WTC11 (cell line): Measurements from ENCODE around the gene DDRGK1. TPM values are rescaled to one million over a fixed set of nuclear protein-coding genes. Genes with fewer than 3 reads are reported as not detected.

Source experiments
- ATAC-seq: fragments of 200-7000 bp; cut with Tn5 transposase; 2 replicates; pipeline ENCODE4 v1.10.0; 2021; ENCODE audit warnings: mild to moderate bottlenecking, moderate library complexity
- CTCF ChIA-PET: fragments of 300-600 bp; sonication (Branson Sonifier 250); formaldehyde crosslinking; loops from one replicate; lab custom pipeline; 2021; ENCODE audit warnings: antibody characterized with exemption; lab: Charles Lee
- POLR2A ChIA-PET: fragments of 350-600 bp; sonication (Branson Sonifier 250); formaldehyde crosslinking; loops from one replicate; lab custom pipeline; 2021; ENCODE audit warnings: antibody characterized with exemption; lab: Charles Lee
- DNase-seq: peaks from one replicate; pipeline ENCODE4 v3.0.0; 2021; ENCODE audit warnings: low spot score
- H3K27ac Mint-ChIP-seq: 2 replicates; pipeline ENCODE4 v1.8.0; 2021; ENCODE audit warnings: mixed read lengths
- H3K27me3 Mint-ChIP-seq: 2 replicates; pipeline ENCODE4 v1.8.0; 2021; ENCODE audit warnings: low read depth, mild to moderate bottlenecking, moderate library complexity, mixed read lengths
- H3K36me3 Mint-ChIP-seq: 2 replicates; pipeline ENCODE4 v1.8.0; 2021; ENCODE audit warnings: mixed read lengths
- H3K4me1 Mint-ChIP-seq: 2 replicates; pipeline ENCODE4 v1.8.0; 2022; ENCODE audit warnings: mixed read lengths
- H3K4me3 Mint-ChIP-seq: 2 replicates; pipeline ENCODE4 v1.8.0; 2021; ENCODE audit warnings: mild to moderate bottlenecking, moderate library complexity, mixed read lengths
- H3K9me3 Mint-ChIP-seq: 2 replicates; pipeline ENCODE4 v1.8.0; 2021; ENCODE audit warnings: mixed read lengths
- ARID4B ChIP-seq: sonication (generic); formaldehyde crosslinking; IDR thresholded peaks from 2 replicates; pipeline ENCODE4 v1.8.0; 2023; ENCODE audit warnings: missing genetic modification reagents, mild to moderate bottlenecking, borderline replicate concordance
- ATF6 ChIP-seq: sonication (generic); formaldehyde crosslinking; IDR thresholded peaks from 2 replicates; pipeline ENCODE4 v1.8.1; 2023; ENCODE audit warnings: mild to moderate bottlenecking, missing genetic modification reagents
- E2F5 ChIP-seq: sonication (generic); formaldehyde crosslinking; IDR thresholded peaks from 2 replicates; pipeline ENCODE4 v1.8.1; 2022; ENCODE audit warnings: mild to moderate bottlenecking, moderate library complexity, missing genetic modification reagents
- ERG ChIP-seq: fragments of 250-450 bp; sonication (Bioruptor Pico); IDR thresholded peaks from 2 replicates; pipeline ENCODE4 v1.8.0; 2021; ENCODE audit warnings: mild to moderate bottlenecking
- FOXK1 ChIP-seq: sonication (generic); formaldehyde crosslinking; IDR thresholded peaks from 2 replicates; pipeline ENCODE4 v1.8.0; 2022; ENCODE audit warnings: mild to moderate bottlenecking, moderate library complexity, missing genetic modification reagents
- FOXP1 ChIP-seq: sonication (generic); formaldehyde crosslinking; IDR thresholded peaks from 2 replicates; pipeline ENCODE4 v1.8.0; 2022; ENCODE audit warnings: missing genetic modification reagents, mild to moderate bottlenecking, moderate library complexity, borderline replicate concordance
- NR1H2 ChIP-seq: sonication (generic); formaldehyde crosslinking; IDR thresholded peaks from 2 replicates; pipeline ENCODE4 v1.9.0; 2021; ENCODE audit warnings: mild to moderate bottlenecking, moderate library complexity, missing genetic modification reagents
- NR2C2 ChIP-seq: sonication (generic); formaldehyde crosslinking; IDR thresholded peaks from 2 replicates; pipeline ENCODE4 v1.8.0; 2022; ENCODE audit warnings: mild to moderate bottlenecking, missing genetic modification reagents
- PRRX2 ChIP-seq: fragments of 250-450 bp; sonication (Bioruptor Pico); IDR thresholded peaks from 2 replicates; pipeline ENCODE4 v1.8.0; 2021; ENCODE audit warnings: mild to moderate bottlenecking
- RELA ChIP-seq: sonication (generic); formaldehyde crosslinking; IDR thresholded peaks from 2 replicates; pipeline ENCODE4 v1.8.1; 2022; ENCODE audit warnings: missing genetic modification reagents, mild to moderate bottlenecking, borderline replicate concordance
- RORB ChIP-seq: fragments of 250-450 bp; sonication (Bioruptor Pico); IDR thresholded peaks from 2 replicates; pipeline ENCODE4 v1.9.0; 2021; ENCODE audit warnings: mild to moderate bottlenecking
- SMAD3 ChIP-seq: sonication (generic); formaldehyde crosslinking; IDR thresholded peaks from 2 replicates; pipeline ENCODE4 v1.8.0; 2022; ENCODE audit warnings: missing genetic modification reagents, mild to moderate bottlenecking, borderline replicate concordance
- SOX15 ChIP-seq: fragments of 250-450 bp; sonication (Bioruptor Pico); IDR thresholded peaks from 2 replicates; pipeline ENCODE4 v1.9.0; 2021; ENCODE audit warnings: mild to moderate bottlenecking
- STAT6 ChIP-seq: sonication (generic); formaldehyde crosslinking; conservative IDR thresholded peaks from 2 replicates; pipeline ENCODE4 v1.8.1; 2023; ENCODE audit warnings: mild to moderate bottlenecking, low read depth, missing genetic modification reagents, moderate library complexity
- TCF7 ChIP-seq: sonication (generic); formaldehyde crosslinking; IDR thresholded peaks from 2 replicates; pipeline ENCODE4 v1.8.0; 2022; ENCODE audit warnings: mild to moderate bottlenecking, low read depth, missing genetic modification reagents, moderate library complexity
- TP53 ChIP-seq: sonication (generic); formaldehyde crosslinking; IDR thresholded peaks from 2 replicates; pipeline ENCODE4 v1.8.1; 2023; ENCODE audit warnings: mild to moderate bottlenecking, missing genetic modification reagents
- ZNF232 ChIP-seq: sonication (generic); formaldehyde crosslinking; IDR thresholded peaks from 2 replicates; pipeline ENCODE4 v1.8.0; 2022; ENCODE audit warnings: mild to moderate bottlenecking, missing genetic modification reagents
- ZNF396 ChIP-seq: fragments of 250-450 bp; sonication (Bioruptor Pico); IDR thresholded peaks from 2 replicates; pipeline ENCODE4 v1.8.0; 2021; ENCODE audit warnings: mild to moderate bottlenecking, moderate library complexity, borderline replicate concordance
- ZNF425 ChIP-seq: fragments of 250-450 bp; sonication (Bioruptor Pico); conservative IDR thresholded peaks from 2 replicates; pipeline ENCODE4 v1.9.0; 2021; ENCODE audit warnings: mild to moderate bottlenecking
- total RNA-seq: library from RNA; stranded (reverse); gene quantifications from 3 replicates; pipeline ENCODE4 v1.2.3, GENCODE V29; 2021

The DDRGK1 gene
- total RNA-seq, 1 experiment from 2014 or later: 46.4 TPM

GRCh38 chr20:3203315-3204123 is 963 bp downstream of the DDRGK1 start (continued):
- TF ChIP-seq ZNF425: no peak
- no peak for TF ChIP-seq ATF6
- TF ChIP-seq FOXP1 (CRISPR knock-in tag): 0 out of 2 replicates have a peak, but pooled peaks have one; percentile 9
- TF ChIP-seq STAT6 (CRISPR knock-in tag): no peak

GRCh38 chr20:3202965-3203314 is 1.5 kb downstream of the DDRGK1 start:
- H3K27ac Mint-ChIP-seq: no peak overlapping the region
- ChIA-PET CTCF (interaction anchor here (0.5 to 2.0 kb wide), 5 partner anchors 16 to 87 kb away, joined by 3 to 8 read pairs (median 5); partner anchors contain the start of gene SLC4A11), POLR2A (no interaction called here)
- H3K4me1 Mint-ChIP-seq: peaks cover 5% of the 10 kb centered on the region
- H3K9me3 Mint-ChIP-seq: no peaks in the 10 kb centered on the region
- TF ChIP-seq RORB (CRISPR knock-in tag) (no peak), NR1H2 (CRISPR knock-in tag) (no peak), RELA (CRISPR knock-in tag) (no peak), PRRX2 (CRISPR knock-in tag) (no peak), SMAD3 (no peak), TP53 (no peak), TCF7 (no peak), E2F5 (no peak), SOX15 (no peak), ZNF396 (CRISPR knock-in tag) (no peak)
- peak overlapping the region; percentile 94 for H3K4me3 Mint-ChIP-seq
- no peaks in the 10 kb centered on the region for H3K27me3 Mint-ChIP-seq
- no peak for ATAC-seq
- H3K36me3 Mint-ChIP-seq: peaks cover 31% of the 10 kb centered on the region
- DNase-seq: no peak

- ChIA-PET POLR2A (no interaction called here), CTCF (interaction anchor here (0.6 to 1.3 kb wide), 6 partner anchors 17 to 147 kb away, joined by 3 to 6 read pairs (median 4); no protein-coding TSS in a partner anchor)
- Mint-ChIP-seq H3K4me3 (no peak overlapping the region), H3K9me3 (no peaks in the 10 kb centered on the region), H3K4me1 (peaks cover 5% of the 10 kb centered on the region), H3K27me3 (no peaks in the 10 kb centered on the region), H3K36me3 (peaks cover 51% of the 10 kb centered on the region), H3K27ac (peak overlapping the region; percentile 19; the same call in 1 of the 2 replicates)
- ATAC-seq (no peak), DNase-seq (no peak)
- TF ChIP-seq NR2C2 (CRISPR knock-in tag) (no peak), ZNF232 (no peak), ARID4B (CRISPR knock-in tag) (no peak), FOXK1 (no peak), ERG (CRISPR knock-in tag) (no peak)
These were observed 4.3 kb downstream of the DDRGK1 start for GRCh38 chr20:3199976-3200755.
